Neutrophil (primary cell): ENCODE results near the gene MAPK12.

Source experiments
- H3K27ac ChIP-seq: fragments of 200-600 bp; sonication (generic); 2 replicates; pipeline ENCODE4 v1.5.1; 2016; ENCODE audit warnings: mild to moderate bottlenecking, moderate library complexity
- H3K27me3 ChIP-seq: fragments of 200-600 bp; sonication (generic); 2 replicates; pipeline ENCODE4 v1.6.0; 2016; ENCODE audit warnings: mild to moderate bottlenecking
- H3K36me3 ChIP-seq: fragments of 200-600 bp; sonication (generic); 2 replicates; pipeline ENCODE4 v1.5.1; 2017
- H3K4me1 ChIP-seq, 2 experiments: fragments of 200-600 bp in 1 of 2; sonication (generic) in 1 of 2; 1 replicate in 1 of 2; 2 replicates in 1 of 2; pipeline versions ENCODE4 v1.5.1 to v1.6.1; 2013 to 2016; ENCODE audit warnings: low read depth in 1 of 2, low read length in 1 of 2, mild to moderate bottlenecking in 1 of 2, moderate library complexity in 1 of 2; ENCODE audit not compliant: control insufficient read depth in 1 of 2, insufficient read depth in 1 of 2
- H3K4me3 ChIP-seq, 2 experiments: fragments of 200-600 bp in 1 of 2; sonication (generic) in 1 of 2; 1 replicate in 1 of 2; 2 replicates in 1 of 2; pipeline ENCODE4 v1.5.1; 2013 to 2016; ENCODE audit warnings: low read depth in 1 of 2, low read length in 1 of 2, mild to moderate bottlenecking in 1 of 2, moderate library complexity in 1 of 2
- H3K9me3 ChIP-seq: fragments of 200-600 bp; sonication (generic); 2 replicates; pipeline ENCODE4 v1.5.1; 2016
- TF ChIP-seq, protein P1 (sequence below): fragments of 200-600 bp; sonication (generic); IDR thresholded peaks from 2 replicates; pipeline ENCODE4 v1.5.1; 2016; ENCODE audit warnings: antibody characterized with exemption

Gene MAPK12

DNA sequence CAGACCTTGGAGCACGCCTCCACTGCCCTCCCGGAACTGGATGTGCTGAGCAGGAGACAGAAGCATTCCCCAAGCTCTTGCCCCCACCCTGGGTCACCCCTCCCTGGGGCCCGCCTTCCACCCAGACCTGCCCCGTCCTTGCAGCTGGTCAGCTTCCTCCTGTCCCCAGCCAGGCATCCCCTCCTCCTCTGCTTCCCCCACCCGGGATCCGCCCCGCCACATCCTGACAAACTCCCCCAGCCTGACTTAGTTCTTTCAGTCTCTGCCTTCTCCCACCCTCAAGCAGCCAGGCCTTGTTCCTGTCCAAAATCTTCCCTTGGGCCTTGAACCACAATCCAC lies 47.1 kb upstream of the MAPK12 start:
- Histone ChIP-seq H3K9me3 (no peaks in the 10 kb centered on the region), H3K4me3 (no peak overlapping the region), H3K27me3 (peaks cover 89% of the 10 kb centered on the region), H3K36me3 (no peaks in the 10 kb centered on the region), H3K4me1 (peaks cover 0 to 8% of the 10 kb centered on the region in 2 experiments), H3K27ac (no peak overlapping the region)
- TF ChIP-seq, protein P1, sequence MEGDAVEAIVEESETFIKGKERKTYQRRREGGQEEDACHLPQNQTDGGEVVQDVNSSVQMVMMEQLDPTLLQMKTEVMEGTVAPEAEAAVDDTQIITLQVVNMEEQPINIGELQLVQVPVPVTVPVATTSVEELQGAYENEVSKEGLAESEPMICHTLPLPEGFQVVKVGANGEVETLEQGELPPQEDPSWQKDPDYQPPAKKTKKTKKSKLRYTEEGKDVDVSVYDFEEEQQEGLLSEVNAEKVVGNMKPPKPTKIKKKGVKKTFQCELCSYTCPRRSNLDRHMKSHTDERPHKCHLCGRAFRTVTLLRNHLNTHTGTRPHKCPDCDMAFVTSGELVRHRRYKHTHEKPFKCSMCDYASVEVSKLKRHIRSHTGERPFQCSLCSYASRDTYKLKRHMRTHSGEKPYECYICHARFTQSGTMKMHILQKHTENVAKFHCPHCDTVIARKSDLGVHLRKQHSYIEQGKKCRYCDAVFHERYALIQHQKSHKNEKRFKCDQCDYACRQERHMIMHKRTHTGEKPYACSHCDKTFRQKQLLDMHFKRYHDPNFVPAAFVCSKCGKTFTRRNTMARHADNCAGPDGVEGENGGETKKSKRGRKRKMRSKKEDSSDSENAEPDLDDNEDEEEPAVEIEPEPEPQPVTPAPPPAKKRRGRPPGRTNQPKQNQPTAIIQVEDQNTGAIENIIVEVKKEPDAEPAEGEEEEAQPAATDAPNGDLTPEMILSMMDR, result no peak

DNA sequence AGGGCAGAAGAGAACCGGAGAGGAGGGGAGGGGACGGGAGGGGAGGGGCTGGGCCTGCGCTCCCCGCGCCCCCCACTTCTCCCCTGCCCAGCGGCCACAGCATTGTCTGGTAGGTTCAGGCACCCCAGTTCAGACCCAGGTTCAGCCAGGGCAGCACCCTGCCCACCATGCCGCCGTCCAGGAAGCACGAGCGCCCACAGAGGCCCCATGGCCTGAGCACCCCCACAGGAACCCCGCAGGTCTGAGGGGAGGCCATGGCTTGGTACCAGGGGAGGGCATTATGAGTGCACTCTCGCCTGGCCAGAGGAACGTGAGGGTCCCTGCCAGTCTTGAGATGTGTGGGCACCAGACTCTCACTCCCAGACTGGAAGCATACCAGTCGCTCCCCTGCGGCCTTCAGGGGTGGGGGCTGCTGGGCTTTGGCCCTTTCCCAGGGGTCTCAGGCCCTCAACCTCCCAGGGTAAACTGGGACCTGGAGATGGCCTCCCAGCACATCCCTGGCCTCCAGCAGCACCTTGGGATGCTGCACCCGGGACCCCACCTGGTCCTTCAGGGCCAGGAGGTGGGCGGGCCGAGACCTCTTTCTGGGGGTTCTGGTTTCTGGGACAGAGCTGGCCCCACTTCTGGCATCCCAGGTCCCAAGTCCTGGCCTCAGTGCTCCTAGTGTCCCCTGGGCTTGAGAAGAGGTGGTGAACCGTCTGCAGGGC lies 46.6 kb upstream of the MAPK12 start:
- H3K4me3 ChIP-seq, result no peak overlapping the region
- peaks cover 89% of the 10 kb centered on the region for H3K27me3 ChIP-seq
- no peaks in the 10 kb centered on the region for H3K9me3 ChIP-seq
- no peaks in the 10 kb centered on the region for H3K36me3 ChIP-seq
- no peak overlapping the region for H3K27ac ChIP-seq
- H3K4me1 ChIP-seq, result peaks cover 0 to 8% of the 10 kb centered on the region in 2 experiments
- TF ChIP-seq, protein P1, result no peak

GRCh38 chr22:50306753-50307749 lies 45.6 kb upstream of the MAPK12 start, which contains the start of gene PLXNB2:
Gene PLXNB2 (minus strand): TSS chr22:50307646. CDS start chr22:50290584, 17,062 bp downstream.
- H3K27ac ChIP-seq, result no peak within 1 kb of the TSS
- H3K9me3 ChIP-seq, result no peaks in the 10 kb centered on the region
- no peak within 1 kb of the TSS for H3K4me3 ChIP-seq
- no peaks in the 10 kb centered on the region for H3K36me3 ChIP-seq
- H3K4me1 ChIP-seq, result peaks cover 0 to 8% of the 10 kb centered on the region in 2 experiments
- TF ChIP-seq, protein P1, result no peak
- peaks cover 98% of the 10 kb centered on the region for H3K27me3 ChIP-seq

GRCh38 chr22:50305923-50306566 lies 44.6 kb upstream of the MAPK12 start:
- H3K4me1 ChIP-seq, result peaks cover 0 to 8% of the 10 kb centered on the region in 2 experiments

More at GRCh38 chr22:50305923-50306566, 44.6 kb upstream of the MAPK12 start:
- peaks cover 98% of the 10 kb centered on the region for H3K27me3 ChIP-seq
- H3K36me3 ChIP-seq, result no peaks in the 10 kb centered on the region
- no peak overlapping the region for H3K4me3 ChIP-seq
- TF ChIP-seq, protein P1, result no peak
- no peak overlapping the region for H3K27ac ChIP-seq
- H3K9me3 ChIP-seq, result no peaks in the 10 kb centered on the region
